LNCAP (cell line): ENCODE data around the gene PLCZ1.

ENCODE experiments used
- CTCF ChIP-seq: fragments of 450-650 bp; IDR thresholded peaks from 2 replicates; pipeline ENCODE4 v1.5.1; 2017; ENCODE audit warnings: mild to moderate bottlenecking

PLCZ1 gene

GRCh38 chr12:18737819-18738218, at the start of gene PLCZ1, which contains the start of gene CAPZA3:
TSS of gene PLCZ1 (minus strand) at chr12:18738012. CDS start at chr12:18737371, 641 bp downstream.
TSS of gene CAPZA3 (plus strand) at chr12:18738119. CDS start at chr12:18738269, 150 bp downstream.
- no peak for TF ChIP-seq CTCF

- no peak for TF ChIP-seq CTCF
Observed at GRCh38 chr12:18782827-18783226, 45.0 kb upstream of the PLCZ1 start.

- no peak for TF ChIP-seq CTCF
Observed at GRCh38 chr12:18755341-18755740, 17.5 kb upstream of the PLCZ1 start.

- no peak for TF ChIP-seq CTCF
Observed at GRCh38 chr12:18754124-18754707, 16.4 kb upstream of the PLCZ1 start.

- no peak for TF ChIP-seq CTCF
Observed at GRCh38 chr12:18753481-18754123, 15.8 kb upstream of the PLCZ1 start.

GRCh38 chr12:18752947-18753346, 15.1 kb upstream of the PLCZ1 start:
- TF ChIP-seq CTCF = no peak

- TF ChIP-seq CTCF = no peak
Observed at GRCh38 chr12:18752280-18752920, 14.6 kb upstream of the PLCZ1 start.
